CD4-positive, alpha-beta T cell treated with Interferon alpha-2 for 1 hour (primary cell): ENCODE results near the gene NXPE2.
"Not testable (repeated sequence)": the region's sequence is repeated elsewhere in the genome, so short reads cannot be mapped to it uniquely, and the experiment has no call there.

Source experiments
- DNase-seq, 2 donors: peaks; one replicate each; pipeline ENCODE4 v3.0.0-alpha.2; 2020 to 2022

The NXPE2 gene

DNA sequence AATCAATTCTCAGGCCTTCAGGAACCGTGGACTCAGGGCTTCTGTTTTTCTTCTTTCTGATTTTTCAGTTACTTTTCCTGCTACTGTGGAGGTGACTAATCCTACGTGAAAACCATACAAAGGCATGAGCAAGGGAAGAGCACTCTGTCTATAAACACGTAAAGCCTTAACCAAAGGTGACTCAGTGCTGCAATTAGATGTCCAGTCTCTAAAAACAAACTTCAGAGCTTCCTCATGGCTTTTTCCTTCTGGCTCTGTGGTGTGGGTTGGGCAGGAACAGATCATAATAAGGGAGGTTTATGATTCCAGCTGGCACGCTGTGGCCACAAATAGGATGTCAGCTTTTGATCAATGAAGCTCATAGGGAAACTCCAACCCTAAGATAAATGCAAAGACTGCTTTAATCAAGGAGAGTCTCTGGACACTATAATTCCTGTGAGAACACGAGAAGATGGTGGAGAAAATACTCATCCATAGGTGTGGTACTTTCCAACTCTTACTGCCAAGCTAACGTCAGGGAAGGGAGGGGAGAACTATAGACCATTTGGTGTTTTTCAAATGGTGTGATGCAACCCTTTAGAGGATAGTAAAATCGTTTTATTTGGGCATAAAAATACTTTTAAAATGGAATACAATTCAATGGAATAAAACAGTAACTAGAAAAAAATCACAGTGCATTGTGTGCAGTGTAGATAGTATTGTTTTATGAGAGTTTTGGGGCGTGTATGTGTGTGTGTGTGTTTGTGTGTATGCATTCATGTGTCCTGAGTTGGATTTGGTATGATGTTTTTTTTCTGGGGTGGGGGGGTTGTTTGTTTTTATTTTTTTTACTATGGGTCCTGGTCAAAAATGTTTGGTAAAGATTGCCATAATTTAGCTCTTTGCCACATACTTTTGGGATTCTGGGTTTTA is at the start of gene NXPE2:
Gene NXPE2 (plus strand): TSS at position 403 of the 912 bp plus-strand sequence. CDS start 49 bp downstream, at position 452.
- DNase-seq = no peak

- DNase-seq = not testable (repeated sequence)
Observed at GRCh38 chr11:114631445-114631965, 46.8 kb upstream of the NXPE2 start.

GRCh38 chr11:114639440-114639839 is 38.9 kb upstream of the NXPE2 start:
- DNase-seq = not testable (repeated sequence)

GRCh38 chr11:114650661-114651060 is 27.7 kb upstream of the NXPE2 start:
- no peak for DNase-seq

GRCh38 chr11:114651145-114651718 is 27.1 kb upstream of the NXPE2 start:
- no peak for DNase-seq

DNA sequence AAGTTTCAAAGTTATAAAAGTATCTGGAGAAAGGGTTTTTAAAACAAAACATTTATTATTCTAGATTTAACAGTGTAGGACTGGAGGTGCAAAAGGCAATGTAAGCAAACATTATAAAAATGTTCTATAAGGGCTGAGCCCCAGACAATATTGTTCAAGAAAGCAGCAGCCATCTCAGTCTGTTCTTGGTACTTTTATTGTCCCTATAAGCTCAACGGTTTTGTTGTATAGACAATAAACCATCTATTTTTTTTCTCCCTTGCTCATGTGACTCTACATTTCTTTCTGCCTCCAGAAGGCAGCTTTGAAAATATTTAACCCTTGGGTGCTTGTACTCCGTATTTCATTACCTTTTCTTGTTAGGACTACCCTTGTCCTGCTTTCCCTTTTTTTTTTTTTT is 25.2 kb upstream of the NXPE2 start:
- DNase-seq = no peak

GRCh38 chr11:114664641-114665040 is 13.7 kb upstream of the NXPE2 start:
- no peak for DNase-seq

DNA sequence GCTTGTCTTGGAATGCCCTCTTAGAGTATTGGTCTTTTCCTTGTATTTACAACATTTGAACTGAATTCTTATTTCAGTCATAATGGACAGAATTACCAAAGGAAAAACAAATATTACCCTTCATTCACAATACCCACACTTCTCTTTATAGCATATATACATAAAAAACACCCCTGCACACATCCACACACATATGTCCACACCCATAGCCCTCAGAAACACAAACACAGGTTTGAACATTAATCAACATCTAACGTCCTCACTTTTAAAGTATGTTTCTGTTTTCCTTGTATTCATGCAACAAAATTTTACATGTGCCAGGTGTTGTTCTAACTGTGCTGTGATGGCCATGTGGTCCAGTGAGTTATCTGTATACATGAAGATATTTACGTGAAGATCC is 11.6 kb upstream of the NXPE2 start:
- no peak for DNase-seq

DNA sequence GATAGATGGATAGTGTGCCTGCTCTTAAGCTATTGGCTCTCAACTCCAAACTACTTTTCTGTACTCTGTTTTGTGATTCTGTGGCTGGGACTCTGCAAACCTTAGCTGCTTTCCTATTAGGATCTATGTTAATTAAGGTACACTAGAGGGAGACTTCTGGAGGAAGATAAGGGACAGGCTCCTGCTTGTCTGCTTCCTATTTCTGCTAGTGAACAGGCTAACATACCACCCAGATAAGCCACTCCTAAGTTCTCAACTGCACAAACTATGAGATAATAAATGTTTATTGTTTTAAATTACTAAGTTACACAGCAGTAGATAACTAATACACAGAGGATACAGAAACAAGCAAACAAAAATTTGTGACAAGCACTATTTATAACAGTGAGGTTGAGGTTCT is 10.2 kb upstream of the NXPE2 start:
- DNase-seq = no peak

DNA sequence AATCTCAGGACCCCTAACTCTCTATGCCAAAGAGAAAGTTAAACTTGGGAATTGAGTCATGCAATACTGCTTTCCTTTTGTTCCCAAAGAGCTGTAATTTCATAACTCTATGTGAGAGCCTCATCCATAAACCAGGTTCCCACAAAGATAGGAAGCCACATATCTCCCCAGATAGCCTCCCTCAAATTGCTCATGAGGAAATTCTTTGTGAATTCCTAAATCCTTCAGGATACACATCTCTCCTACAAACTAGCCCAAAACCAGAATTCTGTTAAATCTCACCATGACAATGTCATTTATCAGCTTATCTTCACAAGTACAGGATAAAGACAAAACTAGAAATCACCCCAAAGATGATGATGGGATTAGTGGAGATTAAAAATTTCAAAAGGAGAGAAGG is 4.7 kb upstream of the NXPE2 start:
- DNase-seq = no peak

- DNase-seq = no peak
Observed at GRCh38 chr11:114679505-114679904, 1.2 kb downstream of the NXPE2 start.

DNA sequence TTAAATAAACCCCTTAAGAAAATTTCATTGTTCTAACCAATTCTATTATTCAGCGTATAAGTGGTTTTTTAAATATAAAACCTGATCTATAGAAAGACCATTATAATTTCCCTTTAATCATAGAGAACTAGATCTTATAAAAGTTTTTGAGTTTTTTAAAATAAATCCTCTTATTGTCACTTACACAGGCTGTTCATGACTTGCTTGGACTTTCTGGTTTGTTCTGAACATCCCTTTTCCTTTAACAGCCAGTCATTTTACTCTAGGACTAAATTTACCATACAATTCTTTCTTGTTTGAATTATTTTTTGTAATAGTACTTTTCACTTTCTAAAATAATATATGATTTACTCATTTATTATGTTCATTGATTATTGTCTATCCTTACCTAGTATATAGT is 4.7 kb downstream of the NXPE2 start:
- DNase-seq = no peak

DNA sequence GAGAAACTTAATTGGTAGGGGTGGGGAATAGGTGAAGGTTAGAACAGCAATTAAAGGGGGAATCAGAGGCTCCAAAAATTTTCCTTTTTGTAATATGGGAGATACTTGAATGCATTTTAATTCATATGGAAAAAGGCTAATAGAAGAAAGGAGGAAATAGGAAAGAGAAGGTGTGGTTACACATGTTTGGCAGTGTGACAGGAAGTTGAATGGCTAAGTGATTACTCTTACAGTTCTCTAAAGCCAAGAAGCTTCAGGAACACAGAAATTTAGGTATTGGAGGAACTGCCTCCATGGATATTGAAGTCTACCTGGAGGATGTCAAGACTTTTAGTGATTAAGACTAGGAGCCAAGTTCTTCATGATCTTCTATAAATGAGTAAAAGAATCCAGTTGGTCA is 6.3 kb downstream of the NXPE2 start:
- no peak for DNase-seq

- no peak for DNase-seq
Observed at GRCh38 chr11:114685097-114685496, 6.8 kb downstream of the NXPE2 start.

DNA sequence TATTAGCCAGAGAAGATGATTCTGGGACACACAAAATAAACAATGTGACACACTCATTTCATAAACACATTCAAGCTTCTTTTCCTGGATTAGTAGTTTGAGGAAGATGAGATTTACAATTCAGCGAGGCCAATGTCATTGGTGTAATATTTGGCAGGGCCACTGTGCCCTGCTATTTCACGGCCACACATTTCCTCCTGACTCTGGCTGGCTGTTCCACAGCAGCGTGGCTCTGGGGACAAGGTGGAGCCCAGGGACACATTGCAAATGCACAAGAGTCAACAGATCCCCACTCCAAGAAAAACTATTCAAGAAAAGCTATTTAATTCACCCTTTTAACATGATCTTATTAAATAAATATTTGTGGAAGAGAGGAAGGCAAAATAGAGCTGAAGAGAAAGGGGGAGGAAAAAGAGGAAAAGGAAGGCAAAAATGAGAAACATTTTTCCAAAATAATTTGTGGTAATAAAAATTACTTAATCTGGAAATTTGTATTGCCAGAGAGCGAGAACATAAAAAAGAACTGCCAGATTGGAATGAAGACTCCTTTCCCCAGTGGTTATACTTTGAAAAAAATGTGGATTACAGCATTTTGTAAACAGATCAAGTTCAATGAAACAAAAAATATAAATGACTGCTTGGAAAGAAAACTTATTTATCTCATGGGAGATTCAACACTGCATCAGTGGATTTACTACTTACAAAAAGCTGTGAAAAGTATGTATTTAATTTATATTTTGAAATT is 27.1 kb downstream of the NXPE2 start:
- no peak for DNase-seq

DNA sequence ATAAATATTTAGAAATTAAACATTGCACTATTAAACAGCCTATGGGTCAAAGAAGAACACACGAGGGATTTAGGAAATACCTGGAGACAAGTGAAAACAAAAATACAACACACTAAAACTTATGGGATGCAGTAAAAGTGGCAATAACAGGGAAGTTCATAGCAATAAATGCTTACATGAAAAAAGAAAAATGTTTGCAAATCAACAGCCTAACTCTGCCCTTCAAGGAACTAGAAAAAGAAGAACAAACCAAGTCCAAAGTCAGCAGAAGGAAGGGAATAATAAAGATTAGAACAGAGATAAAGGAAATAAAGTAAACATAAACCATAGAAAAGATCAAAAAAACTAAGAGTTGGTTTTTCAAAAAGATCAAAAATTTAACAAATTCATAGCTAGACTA is 31.6 kb downstream of the NXPE2 start:
- DNase-seq = no peak

- DNase-seq = no peak
Observed at GRCh38 chr11:114713756-114714155, 35.4 kb downstream of the NXPE2 start.

DNA sequence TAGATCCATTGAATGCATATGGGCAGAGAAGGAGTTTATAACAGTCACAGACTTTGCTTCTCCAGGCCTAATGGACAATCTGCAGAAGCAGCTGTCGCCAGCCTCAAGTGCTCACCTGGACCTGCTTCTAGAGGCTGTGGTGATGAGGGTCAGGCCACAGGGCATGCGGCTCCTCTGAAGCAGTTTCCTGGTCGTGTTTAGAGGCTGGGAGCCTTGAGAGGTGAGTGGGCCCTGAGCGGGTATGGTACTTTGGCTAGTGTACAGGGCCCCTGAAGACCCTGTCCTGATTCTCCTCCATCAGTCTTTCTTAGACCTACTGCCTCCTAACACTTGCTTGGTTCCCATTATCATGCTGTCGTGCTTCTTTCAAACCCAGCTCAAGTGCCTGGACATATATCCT is 41.2 kb downstream of the NXPE2 start:
- no peak for DNase-seq

- DNase-seq = no peak
Observed at GRCh38 chr11:114724916-114725524, 46.7 kb downstream of the NXPE2 start.

DNA sequence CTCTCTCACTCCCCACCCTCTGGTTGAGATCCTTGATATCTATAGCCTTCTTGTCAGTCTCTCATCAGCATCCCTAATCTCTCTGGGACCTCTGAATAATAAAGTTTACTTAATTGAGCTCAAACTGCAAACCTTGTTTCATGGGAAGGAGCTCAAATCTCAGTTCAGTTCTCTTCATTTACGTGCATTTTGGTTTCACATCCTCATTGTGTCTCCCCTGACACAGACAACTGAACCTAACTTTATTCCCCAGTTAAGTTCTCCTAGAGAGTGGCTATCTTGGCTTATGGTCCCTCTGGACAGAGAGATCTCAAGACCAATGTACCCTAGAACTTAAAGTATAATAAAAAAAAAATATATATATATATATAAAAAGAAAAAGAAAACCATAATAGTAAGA is 47.3 kb downstream of the NXPE2 start:
- DNase-seq = no peak

- DNase-seq = no peak
Observed at GRCh38 chr11:114736806-114737205, 58.5 kb downstream of the NXPE2 start.

DNA sequence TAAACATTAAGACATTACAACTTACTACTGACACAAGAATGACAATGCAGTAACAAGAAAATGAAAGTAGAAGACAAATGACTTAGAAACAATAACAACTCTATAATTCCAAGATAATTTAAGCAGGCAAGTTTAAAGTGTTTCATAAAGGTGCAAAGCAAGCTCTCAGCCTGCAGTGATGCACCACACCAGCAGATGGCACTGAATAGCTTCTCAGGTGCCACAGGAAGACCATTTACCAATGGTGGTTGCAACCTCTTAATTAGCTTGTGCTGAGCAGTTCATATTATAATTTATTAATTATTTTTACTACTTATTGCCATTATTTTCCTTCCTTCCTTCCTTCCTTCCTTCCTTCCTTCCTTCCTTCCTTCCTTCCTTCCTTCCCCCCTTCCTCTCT is 60.6 kb downstream of the NXPE2 start:
- peak; percentile 2 to 46 for DNase-seq

DNA sequence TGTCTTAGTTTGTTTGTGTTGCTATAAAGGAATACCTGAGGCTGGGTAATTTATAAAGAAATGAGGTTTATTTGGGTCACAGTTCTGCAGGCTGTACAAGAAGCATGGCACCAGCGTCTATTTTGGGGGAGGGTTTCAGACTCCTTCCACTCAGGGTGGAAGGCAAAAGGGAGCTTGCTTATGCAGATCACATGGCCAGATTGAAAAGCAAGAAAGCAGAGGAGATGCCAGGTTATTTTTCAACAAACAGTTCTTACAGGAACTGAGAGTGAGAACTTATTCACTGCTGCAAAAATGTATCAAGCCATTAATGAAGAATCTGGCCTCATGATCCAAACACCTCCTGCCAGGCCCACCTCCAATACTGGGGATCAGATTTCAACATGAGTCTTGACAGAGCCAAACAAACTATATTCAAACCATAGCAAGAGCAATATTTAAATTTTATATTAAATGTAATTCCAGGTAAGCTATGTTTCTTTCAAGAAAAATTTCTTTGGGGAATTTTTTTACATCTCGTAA is 66.9 kb downstream of the NXPE2 start:
- DNase-seq = no peak
